K562 (cell line): ENCODE results near the gene FAM200A. TPM values are rescaled to one million over a fixed set of nuclear protein-coding genes. Genes with fewer than 3 reads are reported as not detected.

ENCODE experiments used
- ASH1L ChIP-seq: fragments of 450-650 bp; IDR thresholded peaks from 2 replicates; pipeline ENCODE4 v1.6.1; 2018; ENCODE audit warnings: borderline replicate concordance, mild to moderate bottlenecking, low read depth; ENCODE audit not compliant: partially characterized antibody
- BRCA1 ChIP-seq, 2 experiments: fragments of 450-650 bp in 1 of 2; sonication (generic) in 1 of 2; formaldehyde crosslinking in 1 of 2; IDR thresholded peaks; 2 replicates each; pipeline versions ENCODE4 v1.5.0 to v1.6.1; 2017 to 2020; ENCODE audit warnings: mild to moderate bottlenecking in 1 of 2, missing genetic modification reagents in 1 of 2
- EP300 ChIP-seq: IDR thresholded peaks from 2 replicates; pipeline ENCODE4 v1.6.1; 2012; ENCODE audit warnings: low read length, improper control_type of control experiment
- GABPA ChIP-seq: fragments of 200-800 bp; sonication (Bioruptor generic); conservative IDR thresholded peaks from 2 replicates; pipeline ENCODE4 v1.6.1; 2016; ENCODE audit warnings: low read depth, missing genetic modification characterization, missing compliant biosample characterization
- GABPB1 ChIP-seq: sonication (generic); formaldehyde crosslinking; IDR thresholded peaks from 2 replicates; pipeline ENCODE4 v1.8.0; 2022; ENCODE audit warnings: mild to moderate bottlenecking, missing genetic modification reagents
- KDM1A ChIP-seq, 2 experiments: fragments of 450-650 bp; IDR thresholded peaks; 2 replicates each; pipeline ENCODE4 v1.6.1; 2016; ENCODE audit warnings: mild to moderate bottlenecking in 2 of 2
- MXI1 ChIP-seq: IDR thresholded peaks from 2 replicates; pipeline ENCODE4 v1.6.1; 2011; ENCODE audit warnings: low read depth, mild to moderate bottlenecking, improper control_type of control experiment, low read length
- NR2C2 ChIP-seq, 2 experiments: fragments of 200-800 bp in 1 of 2; sonication (Bioruptor generic) in 1 of 2; sonication (generic) in 1 of 2; formaldehyde crosslinking in 1 of 2; IDR thresholded peaks; 2 replicates each; pipeline versions ENCODE4 v1.6.1 to v1.8.0; 2016 to 2022; ENCODE audit warnings: mild to moderate bottlenecking in 1 of 2, missing compliant biosample characterization in 1 of 2, missing genetic modification characterization in 1 of 2, missing genetic modification reagents in 1 of 2
- PHB ChIP-seq: fragments of 250-450 bp; sonication (Bioruptor Pico); IDR thresholded peaks from 2 replicates; pipeline ENCODE4 v1.5.0; 2021
- RERE ChIP-seq: sonication (generic); formaldehyde crosslinking; IDR thresholded peaks from 2 replicates; pipeline ENCODE4 v1.8.0; 2023; ENCODE audit warnings: missing genetic modification reagents, mild to moderate bottlenecking, borderline replicate concordance
- THRB ChIP-seq: fragments of 450-650 bp; formaldehyde crosslinking; conservative IDR thresholded peaks from 2 replicates; pipeline ENCODE4 v1.4.0; 2022; ENCODE audit warnings: mild to moderate bottlenecking, missing genetic modification characterization
- ZKSCAN8 ChIP-seq: fragments of 200-800 bp; sonication (Bioruptor generic); IDR thresholded peaks from 2 replicates; pipeline ENCODE4 v1.6.1; 2016; ENCODE audit warnings: missing genetic modification characterization, missing compliant biosample characterization
- ZMIZ1 ChIP-seq, 2 experiments: fragments of 150-350 bp in 1 of 2; IDR thresholded peaks; 2 replicates each; pipeline ENCODE4 v1.6.1; 2012 to 2016; ENCODE audit warnings: low read depth in 2 of 2, low read length in 2 of 2, mild to moderate bottlenecking in 1 of 2, moderate library complexity in 1 of 2
- ZNF431 ChIP-seq: sonication (generic); formaldehyde crosslinking; IDR thresholded peaks from 2 replicates; pipeline ENCODE4 v1.8.0; 2022; ENCODE audit warnings: mild to moderate bottlenecking, missing genetic modification reagents
- ZNF445 ChIP-seq: fragments of 250-450 bp; sonication (Bioruptor Pico); IDR thresholded peaks from 2 replicates; pipeline ENCODE4 v1.4.0; 2020; ENCODE audit warnings: low read depth, mild to moderate bottlenecking, moderate library complexity
- polyA plus RNA-seq, 8 experiments: library from polyadenylated mRNA; depleted of rRNA in 4 of 8; stranded (reverse) in 5 of 8; unstranded in 3 of 8; fragments of >200 nt; fragmentation: Nextera tagmentation in 2 of 8; fragmentation: Illumina TruSeq in 1 of 8; extraction: Ambion mirVana in 2 of 8; extraction: Trizol in 1 of 8; gene quantifications; 2 replicates each; pipeline versions ENCODE4 v1.2.1 to v1.2.3, GENCODE V29; 2011 to 2014; ENCODE audit warnings: inconsistent platforms in 1 of 8, missing spikeins in 1 of 8
- total RNA-seq, 7 experiments: library from RNA; depleted of rRNA in 6 of 7; stranded (reverse); fragments of >200 nt in 6 of 7; fragmentation: Illumina TruSeq in 2 of 7; extraction: Trizol in 2 of 7; gene quantifications; 2 replicates each; pipeline versions ENCODE4 v1.2.1 to v1.2.3, GENCODE V29; 2011 to 2021; ENCODE audit warnings: low replicate concordance in 1 of 7

FAM200A gene
- total and polyA plus RNA-seq, 9 of the 15 experiments (the other 6 are each of a cell fraction or from before 2014, with no cell fraction given), result 3.3 to 11.2 (median 8.3) TPM

- TF ChIP-seq ZMIZ1 (IDR thresholded peaks at IDR 0.05; ENCODE audit: low read depth in 2 of 2, low read length in 2 of 2) (no peak), BRCA1 (IDR thresholded peaks at IDR 0.05) (no peak), BRCA1 (CRISPR knock-in tag; IDR thresholded peaks at IDR 0.05) (no peak), PHB (CRISPR knock-in tag) (no peak), GABPB1 (CRISPR knock-in tag) (no peak; the same call in 1 of the 2 replicates), GABPA (tag) (peak; percentile 89), KDM1A (IDR thresholded peaks at IDR 0.05) (no peak), ASH1L (no peak), EP300 (no peak), ZKSCAN8 (CRISPR knock-in tag) (no peak), ZNF445 (CRISPR knock-in tag) (no peak), ZNF431 (CRISPR knock-in tag) (peak; percentile 47; the same call in 1 of the 2 replicates), NR2C2 (CRISPR knock-in tag; IDR thresholded peaks at IDR 0.05) (no peak), NR2C2 (tag; IDR thresholded peaks at IDR 0.05) (peak; percentile 97), THRB (CRISPR knock-in tag) (no peak), MXI1 (0 out of 2 replicates have a peak, but pooled peaks have one; percentile 4), RERE (CRISPR knock-in tag) (0 out of 2 replicates have a peak, but pooled peaks have one; percentile 91)
Measured at GRCh38 chr7:99505324-99505662, 46.6 kb downstream of the FAM200A start (continued).
